ENCODE measurements around the gene CSTB.

DNA sequence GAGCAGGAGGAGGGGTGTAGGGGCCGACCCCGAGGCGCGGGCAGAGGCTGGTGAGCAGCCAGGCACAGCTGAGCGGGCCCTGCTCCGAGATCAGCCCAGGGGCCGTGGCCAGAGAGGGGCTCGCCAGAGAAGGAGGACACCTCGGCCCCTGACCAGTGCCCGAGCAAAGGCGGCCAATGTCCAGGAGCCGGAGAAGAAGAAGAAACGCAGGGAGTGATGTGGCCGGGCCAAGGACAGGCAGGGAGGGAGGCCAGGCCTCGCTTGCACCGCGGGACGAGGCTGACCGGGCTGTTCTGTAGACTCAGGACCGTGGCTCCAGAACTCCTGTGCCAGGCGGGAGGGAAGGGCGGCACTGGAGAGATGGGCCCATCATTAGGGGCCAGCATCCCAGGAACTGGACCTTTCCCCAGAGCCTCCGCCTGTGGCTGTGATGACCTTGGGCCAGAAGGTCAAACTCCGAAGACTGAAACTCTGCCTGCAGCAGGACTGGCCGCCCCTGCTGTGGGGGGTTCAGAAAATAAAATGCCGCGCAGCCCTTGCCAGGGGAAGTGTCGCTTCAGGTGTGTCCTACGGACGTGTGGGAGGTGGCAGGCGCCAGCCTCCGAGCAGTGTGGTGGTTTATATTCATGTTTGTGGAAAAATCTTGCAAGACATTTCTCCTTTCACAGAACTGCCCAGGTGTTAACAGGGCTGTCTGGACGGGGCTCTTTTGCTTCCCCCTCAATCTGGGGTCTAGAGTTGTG lies 27.6 kb upstream of the CSTB start:
- TF ChIP-seq, protein P1, sequence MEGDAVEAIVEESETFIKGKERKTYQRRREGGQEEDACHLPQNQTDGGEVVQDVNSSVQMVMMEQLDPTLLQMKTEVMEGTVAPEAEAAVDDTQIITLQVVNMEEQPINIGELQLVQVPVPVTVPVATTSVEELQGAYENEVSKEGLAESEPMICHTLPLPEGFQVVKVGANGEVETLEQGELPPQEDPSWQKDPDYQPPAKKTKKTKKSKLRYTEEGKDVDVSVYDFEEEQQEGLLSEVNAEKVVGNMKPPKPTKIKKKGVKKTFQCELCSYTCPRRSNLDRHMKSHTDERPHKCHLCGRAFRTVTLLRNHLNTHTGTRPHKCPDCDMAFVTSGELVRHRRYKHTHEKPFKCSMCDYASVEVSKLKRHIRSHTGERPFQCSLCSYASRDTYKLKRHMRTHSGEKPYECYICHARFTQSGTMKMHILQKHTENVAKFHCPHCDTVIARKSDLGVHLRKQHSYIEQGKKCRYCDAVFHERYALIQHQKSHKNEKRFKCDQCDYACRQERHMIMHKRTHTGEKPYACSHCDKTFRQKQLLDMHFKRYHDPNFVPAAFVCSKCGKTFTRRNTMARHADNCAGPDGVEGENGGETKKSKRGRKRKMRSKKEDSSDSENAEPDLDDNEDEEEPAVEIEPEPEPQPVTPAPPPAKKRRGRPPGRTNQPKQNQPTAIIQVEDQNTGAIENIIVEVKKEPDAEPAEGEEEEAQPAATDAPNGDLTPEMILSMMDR (IDR thresholded peaks at IDR 0.05; ENCODE audit: low read depth, low read length, missing input control), result no peak
- TF ChIP-seq RAD21 (IDR thresholded peaks at IDR 0.05) (no peak), NR2F2 (IDR thresholded peaks at IDR 0.05) (no peak), YY1 (IDR thresholded peaks at IDR 0.05) (no peak), FOXA1 (IDR thresholded peaks at IDR 0.05) (no peak), GABPA (IDR thresholded peaks at IDR 0.05 in 1 of 2, conservative IDR thresholded peaks at IDR 0.05 in 1 of 2) (no peak)
- TF ChIP-seq, protein P2, sequence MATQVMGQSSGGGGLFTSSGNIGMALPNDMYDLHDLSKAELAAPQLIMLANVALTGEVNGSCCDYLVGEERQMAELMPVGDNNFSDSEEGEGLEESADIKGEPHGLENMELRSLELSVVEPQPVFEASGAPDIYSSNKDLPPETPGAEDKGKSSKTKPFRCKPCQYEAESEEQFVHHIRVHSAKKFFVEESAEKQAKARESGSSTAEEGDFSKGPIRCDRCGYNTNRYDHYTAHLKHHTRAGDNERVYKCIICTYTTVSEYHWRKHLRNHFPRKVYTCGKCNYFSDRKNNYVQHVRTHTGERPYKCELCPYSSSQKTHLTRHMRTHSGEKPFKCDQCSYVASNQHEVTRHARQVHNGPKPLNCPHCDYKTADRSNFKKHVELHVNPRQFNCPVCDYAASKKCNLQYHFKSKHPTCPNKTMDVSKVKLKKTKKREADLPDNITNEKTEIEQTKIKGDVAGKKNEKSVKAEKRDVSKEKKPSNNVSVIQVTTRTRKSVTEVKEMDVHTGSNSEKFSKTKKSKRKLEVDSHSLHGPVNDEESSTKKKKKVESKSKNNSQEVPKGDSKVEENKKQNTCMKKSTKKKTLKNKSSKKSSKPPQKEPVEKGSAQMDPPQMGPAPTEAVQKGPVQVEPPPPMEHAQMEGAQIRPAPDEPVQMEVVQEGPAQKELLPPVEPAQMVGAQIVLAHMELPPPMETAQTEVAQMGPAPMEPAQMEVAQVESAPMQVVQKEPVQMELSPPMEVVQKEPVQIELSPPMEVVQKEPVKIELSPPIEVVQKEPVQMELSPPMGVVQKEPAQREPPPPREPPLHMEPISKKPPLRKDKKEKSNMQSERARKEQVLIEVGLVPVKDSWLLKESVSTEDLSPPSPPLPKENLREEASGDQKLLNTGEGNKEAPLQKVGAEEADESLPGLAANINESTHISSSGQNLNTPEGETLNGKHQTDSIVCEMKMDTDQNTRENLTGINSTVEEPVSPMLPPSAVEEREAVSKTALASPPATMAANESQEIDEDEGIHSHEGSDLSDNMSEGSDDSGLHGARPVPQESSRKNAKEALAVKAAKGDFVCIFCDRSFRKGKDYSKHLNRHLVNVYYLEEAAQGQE (IDR thresholded peaks at IDR 0.05), result no peak
